Activated CD4-positive, alpha-beta memory T cell treated with anti-CD3 and anti-CD28 coated beads, Interleukin-2, amount 10 ng/mL, durations not matched to agents 7 days and 5 days (primary cell): ENCODE measurements around the gene CDKL4. TPM values are rescaled to one million over a fixed set of nuclear protein-coding genes. Genes with fewer than 3 reads are reported as not detected.
"Not testable (repeated sequence)": the region's sequence is repeated elsewhere in the genome, so short reads cannot be mapped to it uniquely, and the experiment has no call there.

ENCODE experiments used
- CTCF ChIA-PET: fragments of 350-600 bp; sonication (Branson Sonifier 250); formaldehyde crosslinking; loops from one replicate; lab custom pipeline; 2021; ENCODE audit warnings: antibody characterized with exemption, inconsistent platforms; lab: Charles Lee
- POLR2A ChIA-PET: fragments of 350-600 bp; sonication (Branson Sonifier 250); formaldehyde crosslinking; loops from one replicate; lab custom pipeline; 2021; ENCODE audit warnings: antibody characterized with exemption; lab: Charles Lee
- DNase-seq: peaks from one replicate; pipeline ENCODE4 v3.0.0-alpha.2; 2020
- H3K27ac Mint-ChIP-seq: one replicate; pipeline ENCODE4 v1.8.0; 2021; ENCODE audit warnings: mild to moderate bottlenecking, mixed read lengths
- H3K27me3 Mint-ChIP-seq: one replicate; pipeline ENCODE4 v1.8.0; 2021; ENCODE audit warnings: mixed read lengths
- H3K36me3 Mint-ChIP-seq: one replicate; pipeline ENCODE4 v1.8.0; 2021; ENCODE audit warnings: low read depth, mixed read lengths
- H3K4me1 Mint-ChIP-seq: one replicate; pipeline ENCODE4 v1.8.0; 2021; ENCODE audit warnings: mixed read lengths
- H3K4me3 Mint-ChIP-seq: one replicate; pipeline ENCODE4 v1.8.0; 2021; ENCODE audit warnings: mild to moderate bottlenecking, mixed read lengths
- H3K9me3 Mint-ChIP-seq: one replicate; pipeline ENCODE4 v1.8.0; 2021; ENCODE audit warnings: mixed read lengths
- total RNA-seq, 2 experiments: library from RNA; stranded (reverse); gene quantifications; one replicate each; pipeline ENCODE4 v1.2.3, GENCODE V29; 2021

Gene CDKL4
- total RNA-seq, 2 experiments from 2014 or later, result 0.25 TPM; not detected in 1

GRCh38 chr2:39150102-39150562 lies 93.6 kb downstream of the CDKL4 start:
- ChIA-PET CTCF (interaction anchor here (1.4 kb wide), 1 partner anchor 80 kb away, joined by 3 read pairs; no protein-coding TSS in a partner anchor), POLR2A (interaction anchor here (0.9 to 1.0 kb wide), 2 partner anchors 30 to 66 kb away, joined by 3 read pairs; partner anchors contain the start of gene SOS1)
- peaks cover 2% of the 10 kb centered on the region for H3K27me3 Mint-ChIP-seq
- H3K9me3 Mint-ChIP-seq, result peaks cover 7% of the 10 kb centered on the region
- DNase-seq, result no peak
- peaks cover 11% of the 10 kb centered on the region for H3K4me1 Mint-ChIP-seq
- no peak overlapping the region for H3K27ac Mint-ChIP-seq
- H3K4me3 Mint-ChIP-seq, result no peak overlapping the region
- peaks cover 9% of the 10 kb centered on the region for H3K36me3 Mint-ChIP-seq

- CTCF ChIA-PET, result interaction anchor here (1.3 kb wide), 1 partner anchor 22 kb away, joined by 4 read pairs; no protein-coding TSS in a partner anchor
- Mint-ChIP-seq H3K36me3 (peaks cover 7% of the 10 kb centered on the region), H3K27ac (no peak overlapping the region), H3K9me3 (peaks cover 8% of the 10 kb centered on the region), H3K27me3 (no peaks in the 10 kb centered on the region), H3K4me3 (no peak overlapping the region), H3K4me1 (peaks cover 40% of the 10 kb centered on the region)
- POLR2A ChIA-PET, result interaction anchor here (16.3 kb wide), 1 partner anchor 23 kb away, joined by 770 read pairs; the partner anchor contains the start of gene SOS1
- DNase-seq, result no peak
Observed at GRCh38 chr2:39146630-39147029, 97.1 kb downstream of the CDKL4 start.

GRCh38 chr2:39145906-39146421 lies 97.8 kb downstream of the CDKL4 start:
- no peak overlapping the region for H3K27ac Mint-ChIP-seq
- no peaks in the 10 kb centered on the region for H3K27me3 Mint-ChIP-seq
- no peak for DNase-seq
- peaks cover 7% of the 10 kb centered on the region for H3K36me3 Mint-ChIP-seq
- H3K4me1 Mint-ChIP-seq, result peaks cover 46% of the 10 kb centered on the region
- CTCF ChIA-PET, result interaction anchor here (1.1 to 5.2 kb wide), 2 partner anchors 20 to 61 kb away, joined by 3 to 42 read pairs; no protein-coding TSS in a partner anchor
- H3K4me3 Mint-ChIP-seq, result no peak overlapping the region
- H3K9me3 Mint-ChIP-seq, result peaks cover 8% of the 10 kb centered on the region
- POLR2A ChIA-PET, result interaction anchor here (16.3 kb wide), 1 partner anchor 22 kb away, joined by 770 read pairs; the partner anchor contains the start of gene SOS1

GRCh38 chr2:39144416-39144815 lies 99.4 kb downstream of the CDKL4 start:
- ChIA-PET POLR2A (interaction anchor here (0.9 to 16.3 kb wide), 3 partner anchors 21 to 84 kb away, joined by 3 to 770 read pairs (median 238); partner anchors contain the start of gene SOS1), CTCF (interaction anchor here (3.5 to 5.2 kb wide), 3 partner anchors 16 to 84 kb away, joined by 14 to 42 read pairs (median 26); no protein-coding TSS in a partner anchor)
- Mint-ChIP-seq H3K36me3 (peaks cover 7% of the 10 kb centered on the region), H3K27me3 (no peaks in the 10 kb centered on the region), H3K9me3 (peaks cover 8% of the 10 kb centered on the region), H3K4me3 (no peak overlapping the region), H3K27ac (no peak overlapping the region), H3K4me1 (peaks cover 51% of the 10 kb centered on the region)
- no peak for DNase-seq

GRCh38 chr2:39142904-39143605 lies 100.7 kb downstream of the CDKL4 start:
- POLR2A ChIA-PET, result interaction anchor here (0.7 to 16.3 kb wide), 13 partner anchors 10 to 392 kb away, joined by 3 to 770 read pairs (median 4); partner anchors contain the start of genes SOS1 and SRSF7
- peaks cover 7% of the 10 kb centered on the region for H3K36me3 Mint-ChIP-seq
- no peaks in the 10 kb centered on the region for H3K27me3 Mint-ChIP-seq
- H3K9me3 Mint-ChIP-seq, result peaks cover 5% of the 10 kb centered on the region
- CTCF ChIA-PET, result interaction anchor here (1.2 to 5.2 kb wide), 7 partner anchors 14 to 196 kb away, joined by 3 to 42 read pairs (median 14); partner anchors contain the start of gene SOS1
- DNase-seq, result no peak
- H3K4me3 Mint-ChIP-seq, result no peak overlapping the region
- peaks cover 62% of the 10 kb centered on the region for H3K4me1 Mint-ChIP-seq
- peak overlapping the region; percentile 93 for H3K27ac Mint-ChIP-seq

GRCh38 chr2:39141334-39142271 lies 102.2 kb downstream of the CDKL4 start:
- DNase-seq, result peak; percentile 71
- H3K4me3 Mint-ChIP-seq, result no peak overlapping the region
- POLR2A ChIA-PET, result interaction anchor here (1.0 to 16.3 kb wide), 10 partner anchors 8 to 390 kb away, joined by 3 to 770 read pairs (median 5); partner anchors contain the start of genes SOS1 and SRSF7
- H3K9me3 Mint-ChIP-seq, result peaks cover 3% of the 10 kb centered on the region
- CTCF ChIA-PET, result interaction anchor here (0.7 to 5.2 kb wide), 9 partner anchors 13 to 194 kb away, joined by 3 to 42 read pairs (median 7); partner anchors contain the start of gene SOS1
- peaks cover 3% of the 10 kb centered on the region for H3K36me3 Mint-ChIP-seq
- H3K27ac Mint-ChIP-seq, result peak overlapping the region; percentile 93
- no peaks in the 10 kb centered on the region for H3K27me3 Mint-ChIP-seq
- peaks cover 72% of the 10 kb centered on the region for H3K4me1 Mint-ChIP-seq

- not testable (repeated sequence) for H3K27me3 Mint-ChIP-seq, H3K36me3 Mint-ChIP-seq, DNase-seq, H3K9me3 Mint-ChIP-seq, H3K4me3 Mint-ChIP-seq
- Mint-ChIP-seq H3K4me1 (peaks cover 78% of the 10 kb centered on the region), H3K27ac (peak overlapping the region; percentile 93)
- CTCF ChIA-PET, result interaction anchor here (1.2 to 5.2 kb wide), 7 partner anchors 12 to 87 kb away, joined by 4 to 42 read pairs (median 9); partner anchors contain the start of gene SOS1
- POLR2A ChIA-PET, result interaction anchor here (1.0 to 16.3 kb wide), 8 partner anchors 8 to 390 kb away, joined by 3 to 770 read pairs (median 8); partner anchors contain the start of genes SOS1 and SRSF7
Observed at GRCh38 chr2:39140948-39141333, 102.8 kb downstream of the CDKL4 start.

GRCh38 chr2:39140322-39140847 lies 103.4 kb downstream of the CDKL4 start:
- DNase-seq, result no peak
- ChIA-PET CTCF (interaction anchor here (1.0 to 1.6 kb wide), 4 partner anchors 16 to 75 kb away, joined by 3 to 9 read pairs (median 4); partner anchors contain the start of gene SOS1), POLR2A (interaction anchor here (1.0 to 16.3 kb wide), 5 partner anchors 17 to 87 kb away, joined by 3 to 770 read pairs (median 6); partner anchors contain the start of gene SOS1)
- Mint-ChIP-seq H3K27me3 (no peaks in the 10 kb centered on the region), H3K4me1 (peaks cover 84% of the 10 kb centered on the region), H3K36me3 (peaks cover 2% of the 10 kb centered on the region), H3K9me3 (peaks cover 3% of the 10 kb centered on the region), H3K27ac (peak overlapping the region; percentile 93), H3K4me3 (no peak overlapping the region)

GRCh38 chr2:39139511-39140237 lies 104.1 kb downstream of the CDKL4 start:
- no peaks in the 10 kb centered on the region for H3K9me3 Mint-ChIP-seq
- DNase-seq, result no peak
- POLR2A ChIA-PET, result interaction anchor here (1.0 to 16.3 kb wide), 5 partner anchors 16 to 88 kb away, joined by 3 to 770 read pairs (median 6); partner anchors contain the start of gene SOS1

GRCh38 chr2:39138837-39139211 lies 104.9 kb downstream of the CDKL4 start:
- H3K36me3 Mint-ChIP-seq, result peaks cover 2% of the 10 kb centered on the region
- peak overlapping the region; percentile 93 for H3K27ac Mint-ChIP-seq
- H3K4me1 Mint-ChIP-seq, result peaks cover 84% of the 10 kb centered on the region
- ChIA-PET POLR2A (interaction anchor here (1.6 to 16.3 kb wide), 3 partner anchors 15 to 76 kb away, joined by 4 to 770 read pairs (median 238); partner anchors contain the start of gene SOS1), CTCF (interaction anchor here (1.3 kb wide), 1 partner anchor 89 kb away, joined by 4 read pairs; no protein-coding TSS in a partner anchor)
- peaks cover 2% of the 10 kb centered on the region for H3K27me3 Mint-ChIP-seq
- H3K9me3 Mint-ChIP-seq, result no peaks in the 10 kb centered on the region
- DNase-seq, result no peak
- H3K4me3 Mint-ChIP-seq, result no peak overlapping the region

More at GRCh38 chr2:39139511-39140237, 104.1 kb downstream of the CDKL4 start:
- H3K36me3 Mint-ChIP-seq, result peaks cover 2% of the 10 kb centered on the region
- no peak overlapping the region for H3K4me3 Mint-ChIP-seq
- peaks cover 81% of the 10 kb centered on the region for H3K4me1 Mint-ChIP-seq
- CTCF ChIA-PET, result interaction anchor here (1.0 to 1.6 kb wide), 4 partner anchors 15 to 88 kb away, joined by 3 to 9 read pairs (median 4); partner anchors contain the start of gene SOS1
- peak overlapping the region; percentile 93 for H3K27ac Mint-ChIP-seq
- H3K27me3 Mint-ChIP-seq, result no peaks in the 10 kb centered on the region
